GM12873 (cell line): ENCODE results near the gene ACADS.

Source experiments
- CTCF ChIP-seq: IDR thresholded peaks from 2 replicates; pipeline ENCODE4 v1.5.1; 2012; ENCODE audit warnings: low read depth, mild to moderate bottlenecking, moderate library complexity, low read length, control low read depth; ENCODE audit not compliant: insufficient read depth; ENCODE audit errors: missing control alignments

Gene ACADS

GRCh38 chr12:120760349-120761254, 35.0 kb downstream of the ACADS start:
- TF ChIP-seq CTCF: no peak

GRCh38 chr12:120761519-120761934, 35.9 kb downstream of the ACADS start:
- no peak for TF ChIP-seq CTCF

- no peak for TF ChIP-seq CTCF
Observed at GRCh38 chr12:120762086-120762485, 36.5 kb downstream of the ACADS start.

- TF ChIP-seq CTCF: no peak
Observed at GRCh38 chr12:120763250-120763649, 37.6 kb downstream of the ACADS start.

GRCh38 chr12:120764816-120765215, 39.2 kb downstream of the ACADS start:
- TF ChIP-seq CTCF: no peak

GRCh38 chr12:120766566-120766965, 40.9 kb downstream of the ACADS start:
- no peak for TF ChIP-seq CTCF

GRCh38 chr12:120767071-120768024, 41.7 kb downstream of the ACADS start:
- no peak for TF ChIP-seq CTCF
